NCI-H2171 (cell line): ENCODE measurements around the gene BICC1.
"Not testable (repeated sequence)": the region's sequence is repeated elsewhere in the genome, so short reads cannot be mapped to it uniquely, and the experiment has no call there.

ENCODE experiments used
- DNase-seq: peaks from one replicate; lab custom pipeline; 2025; lab: John Stamatoyannopoulos, UW

BICC1 gene

GRCh38 chr10:58565271-58565670 lies 52.6 kb downstream of the BICC1 start:
- no peak for DNase-seq

GRCh38 chr10:58567652-58568051 lies 55.0 kb downstream of the BICC1 start:
- no peak for DNase-seq

GRCh38 chr10:58568428-58568935 lies 55.8 kb downstream of the BICC1 start:
- no peak for DNase-seq

GRCh38 chr10:58570307-58570723 lies 57.6 kb downstream of the BICC1 start:
- no peak for DNase-seq

GRCh38 chr10:58570979-58571378 lies 58.3 kb downstream of the BICC1 start:
- DNase-seq: no peak

GRCh38 chr10:58573144-58573543 lies 60.5 kb downstream of the BICC1 start:
- no peak for DNase-seq

GRCh38 chr10:58574058-58574457 lies 61.4 kb downstream of the BICC1 start:
- DNase-seq: no peak

GRCh38 chr10:58575491-58575890 lies 62.8 kb downstream of the BICC1 start:
- DNase-seq: no peak

- DNase-seq: no peak
Observed at GRCh38 chr10:58576751-58577436, 64.2 kb downstream of the BICC1 start.

GRCh38 chr10:58577437-58577777 lies 64.7 kb downstream of the BICC1 start:
- no peak for DNase-seq

GRCh38 chr10:58578366-58578765 lies 65.7 kb downstream of the BICC1 start:
- no peak for DNase-seq

GRCh38 chr10:58579011-58579655 lies 66.5 kb downstream of the BICC1 start:
- no peak for DNase-seq

GRCh38 chr10:58582045-58582444 lies 69.4 kb downstream of the BICC1 start:
- DNase-seq: no peak

- no peak for DNase-seq
Observed at GRCh38 chr10:58585435-58585834, 72.8 kb downstream of the BICC1 start.

- DNase-seq: no peak
Observed at GRCh38 chr10:58586282-58587245, 73.9 kb downstream of the BICC1 start.

- DNase-seq: no peak
Observed at GRCh38 chr10:58587676-58588075, 75.0 kb downstream of the BICC1 start.

- DNase-seq: no peak
Observed at GRCh38 chr10:58588673-58589265, 76.1 kb downstream of the BICC1 start.

GRCh38 chr10:58590152-58590840 lies 77.6 kb downstream of the BICC1 start:
- DNase-seq: no peak

- no peak for DNase-seq
Observed at GRCh38 chr10:58590924-58591323, 78.3 kb downstream of the BICC1 start.

GRCh38 chr10:58593008-58593407 lies 80.3 kb downstream of the BICC1 start:
- no peak for DNase-seq

GRCh38 chr10:58597211-58597610 lies 84.5 kb downstream of the BICC1 start:
- not testable (repeated sequence) for DNase-seq
